ENCODE results near the gene ISYNA1.

DNA sequence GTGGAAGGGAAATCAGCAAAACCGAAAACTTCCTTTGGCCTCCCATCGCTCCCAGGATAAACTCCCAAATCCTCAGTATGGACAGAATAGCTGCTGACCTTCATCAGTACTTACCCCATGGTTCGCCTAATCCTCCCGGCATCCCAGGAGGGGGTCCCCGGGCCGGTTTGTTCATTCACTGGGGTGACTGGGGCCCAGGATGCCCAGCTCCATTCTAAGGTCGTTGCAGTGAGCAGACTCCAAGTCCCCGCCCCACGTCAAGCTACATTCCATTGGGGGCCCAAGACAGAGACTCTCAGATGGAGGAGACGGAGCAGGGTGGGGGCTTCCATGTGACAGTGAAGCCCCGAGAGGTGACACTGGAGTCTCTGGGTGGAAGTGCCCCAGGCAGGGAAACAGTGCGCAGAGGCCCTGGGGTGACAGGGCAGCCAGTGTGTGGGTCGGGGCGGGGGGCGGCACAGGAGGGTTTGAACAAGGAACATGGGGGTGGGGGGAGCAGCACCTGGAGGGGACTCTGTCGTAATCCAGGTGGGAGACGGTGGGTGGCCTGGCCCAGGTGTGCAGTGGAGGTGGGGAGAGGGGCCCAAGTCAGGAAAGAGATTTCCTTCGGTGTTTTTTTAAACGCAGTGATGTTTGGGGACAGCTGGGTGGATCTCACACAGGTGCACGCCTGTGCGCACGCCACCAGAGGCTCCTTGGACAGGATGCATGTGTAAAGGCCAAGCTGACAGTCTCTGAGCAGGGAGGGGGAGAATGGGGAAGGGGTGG lies 13.6 kb downstream of the ISYNA1 start:
- TF ChIP-seq POLR2A (IDR thresholded peaks at IDR 0.05) (no peak), CTCF (IDR thresholded peaks at IDR 0.05) (no peak), EP300 (IDR thresholded peaks at IDR 0.05) (no peak)
